Measurements from ENCODE around the gene ACSS1.

The ACSS1 gene

DNA sequence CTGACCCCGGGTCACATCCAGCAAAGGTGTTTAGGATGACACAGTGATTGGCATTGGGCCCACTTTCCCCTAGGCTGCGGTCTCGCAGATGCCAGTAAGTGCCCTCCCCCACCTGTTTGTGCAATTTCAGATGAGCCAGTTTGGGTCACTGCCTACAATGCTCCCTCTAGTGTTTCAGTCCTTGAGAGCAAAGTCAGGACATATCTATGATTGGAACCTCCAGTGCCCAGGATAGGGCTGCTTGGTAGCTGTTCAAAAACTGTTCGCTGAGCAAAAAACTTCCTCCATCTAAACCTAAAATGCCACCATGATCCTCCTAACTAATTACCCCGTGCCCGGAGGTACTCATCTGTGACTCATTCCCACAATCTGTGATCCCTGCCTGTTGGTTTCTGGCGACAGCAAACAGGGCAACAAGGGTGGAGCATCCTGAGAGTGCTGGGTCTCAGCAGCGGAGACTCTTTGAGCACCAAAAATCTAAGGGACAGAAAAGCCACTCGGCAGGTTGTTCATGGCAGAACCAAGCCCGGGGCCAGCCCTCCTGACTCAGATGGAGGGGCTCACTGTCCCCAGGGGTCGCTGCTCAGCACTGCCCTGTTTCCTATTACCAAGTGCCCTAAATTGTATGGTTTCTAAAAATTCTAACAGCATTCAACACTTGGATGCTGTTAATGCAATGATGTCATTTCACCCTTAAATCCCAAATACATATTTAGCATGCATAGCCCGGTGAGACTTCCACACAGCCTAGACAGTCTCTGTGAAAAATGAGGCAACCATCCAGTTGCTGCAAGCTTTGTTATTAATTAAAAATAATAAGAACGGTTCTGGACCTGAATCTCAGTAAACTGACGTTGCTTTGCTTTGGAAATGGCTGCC, 19.0 kb upstream of the ACSS1 start:
- Histone ChIP-seq H3K4me3 (ENCODE audit: low read depth, low read length) (no peak overlapping the region), H3K27me3 (replicated peaks) (peaks cover 67% of the 10 kb centered on the region), H3K36me3 (replicated peaks) (no peaks in the 10 kb centered on the region), H3K27ac (no peak overlapping the region)
- no peak for DNase-seq
- TF ChIP-seq, protein P1, sequence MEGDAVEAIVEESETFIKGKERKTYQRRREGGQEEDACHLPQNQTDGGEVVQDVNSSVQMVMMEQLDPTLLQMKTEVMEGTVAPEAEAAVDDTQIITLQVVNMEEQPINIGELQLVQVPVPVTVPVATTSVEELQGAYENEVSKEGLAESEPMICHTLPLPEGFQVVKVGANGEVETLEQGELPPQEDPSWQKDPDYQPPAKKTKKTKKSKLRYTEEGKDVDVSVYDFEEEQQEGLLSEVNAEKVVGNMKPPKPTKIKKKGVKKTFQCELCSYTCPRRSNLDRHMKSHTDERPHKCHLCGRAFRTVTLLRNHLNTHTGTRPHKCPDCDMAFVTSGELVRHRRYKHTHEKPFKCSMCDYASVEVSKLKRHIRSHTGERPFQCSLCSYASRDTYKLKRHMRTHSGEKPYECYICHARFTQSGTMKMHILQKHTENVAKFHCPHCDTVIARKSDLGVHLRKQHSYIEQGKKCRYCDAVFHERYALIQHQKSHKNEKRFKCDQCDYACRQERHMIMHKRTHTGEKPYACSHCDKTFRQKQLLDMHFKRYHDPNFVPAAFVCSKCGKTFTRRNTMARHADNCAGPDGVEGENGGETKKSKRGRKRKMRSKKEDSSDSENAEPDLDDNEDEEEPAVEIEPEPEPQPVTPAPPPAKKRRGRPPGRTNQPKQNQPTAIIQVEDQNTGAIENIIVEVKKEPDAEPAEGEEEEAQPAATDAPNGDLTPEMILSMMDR (IDR thresholded peaks at IDR 0.05; ENCODE audit: low read depth, low read length, missing control alignments), result peak; percentile 50
- in situ Hi-C loops (cut with HindIII; ENCODE audit: low pct_ligation_motif_present, low sequenced_read_pairs), result no loop called here

DNA sequence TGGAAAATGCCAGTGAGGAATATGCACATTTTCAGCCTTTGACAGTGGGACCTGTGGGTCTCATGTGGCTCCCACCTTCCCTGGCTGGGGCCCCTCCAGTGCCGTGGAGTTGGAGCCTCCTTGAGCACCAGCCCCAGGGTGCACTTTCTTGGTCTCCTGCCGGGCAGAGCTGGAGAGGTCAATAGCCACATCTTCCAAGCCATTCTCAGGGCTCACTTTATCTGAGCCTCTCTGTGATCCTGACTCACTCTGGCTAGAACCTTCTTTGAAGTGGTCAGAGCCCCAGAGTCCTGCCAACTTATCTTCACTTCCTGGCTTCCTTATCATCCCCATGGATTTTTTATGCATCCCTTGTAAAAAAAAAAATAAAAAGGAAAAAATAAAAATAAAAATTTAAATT, 18.3 kb upstream of the ACSS1 start:
- in situ Hi-C loops (cut with HindIII; ENCODE audit: low pct_ligation_motif_present, low sequenced_read_pairs), result no loop called here
- TF ChIP-seq, protein P1 (IDR thresholded peaks at IDR 0.05; ENCODE audit: low read depth, low read length, missing control alignments), result no peak

GRCh38 chr20:25073544-25073943, 15.6 kb upstream of the ACSS1 start:
- in situ Hi-C loops (cut with HindIII; ENCODE audit: low pct_ligation_motif_present, low sequenced_read_pairs), result no loop called here
- H3K27me3 ChIP-seq (replicated peaks), result peaks cover 53% of the 10 kb centered on the region
- no peak overlapping the region for H3K27ac ChIP-seq
- TF ChIP-seq, protein P1 (IDR thresholded peaks at IDR 0.05; ENCODE audit: low read depth, low read length, missing control alignments), result no peak
- H3K36me3 ChIP-seq (replicated peaks), result no peaks in the 10 kb centered on the region
- no peak overlapping the region for H3K4me3 ChIP-seq (ENCODE audit: low read depth, low read length)
- no peak for DNase-seq

More for the DNA sequence above, 18.3 kb upstream of the ACSS1 start:
- no peak for DNase-seq
- Histone ChIP-seq H3K27me3 (replicated peaks) (peaks cover 67% of the 10 kb centered on the region), H3K27ac (no peak overlapping the region), H3K36me3 (replicated peaks) (no peaks in the 10 kb centered on the region), H3K4me3 (ENCODE audit: low read depth, low read length) (no peak overlapping the region)

GRCh38 chr20:25072226-25072811, 14.4 kb upstream of the ACSS1 start:
- peaks cover 43% of the 10 kb centered on the region for H3K27me3 ChIP-seq (replicated peaks)
- TF ChIP-seq, protein P1 (IDR thresholded peaks at IDR 0.05; ENCODE audit: low read depth, low read length, missing control alignments), result no peak
- no peak overlapping the region for H3K27ac ChIP-seq
- peak; percentile 28 for DNase-seq
- no peaks in the 10 kb centered on the region for H3K36me3 ChIP-seq (replicated peaks)
- in situ Hi-C loops (cut with HindIII; ENCODE audit: low pct_ligation_motif_present, low sequenced_read_pairs), result no loop called here
- H3K4me3 ChIP-seq (ENCODE audit: low read depth, low read length), result no peak overlapping the region

DNA sequence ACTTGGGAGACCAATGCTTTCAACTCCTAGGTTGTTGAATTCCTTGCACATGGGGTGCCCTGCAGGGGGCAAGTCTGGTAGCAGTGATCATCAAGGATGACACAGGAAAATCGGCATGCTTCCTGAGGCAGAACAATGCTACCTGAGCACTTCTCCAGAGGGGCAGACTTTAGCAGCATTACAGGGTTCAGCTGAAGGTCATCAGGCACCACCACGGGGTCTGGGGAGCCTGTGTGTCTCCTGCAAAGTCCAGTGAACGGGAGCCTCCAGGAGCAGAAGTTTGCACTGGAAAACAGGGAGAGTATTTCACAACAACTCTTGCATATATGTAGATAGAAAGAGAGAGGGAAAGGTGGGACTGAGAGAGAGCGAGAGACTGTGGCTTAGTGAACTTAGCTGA, 13.8 kb upstream of the ACSS1 start:
- peaks cover 39% of the 10 kb centered on the region for H3K27me3 ChIP-seq (replicated peaks)
- TF ChIP-seq, protein P1 (IDR thresholded peaks at IDR 0.05; ENCODE audit: low read depth, low read length, missing control alignments), result no peak
- H3K36me3 ChIP-seq (replicated peaks), result no peaks in the 10 kb centered on the region
- no peak overlapping the region for H3K27ac ChIP-seq
- H3K4me3 ChIP-seq (ENCODE audit: low read depth, low read length), result no peak overlapping the region
- in situ Hi-C loops (cut with HindIII; ENCODE audit: low pct_ligation_motif_present, low sequenced_read_pairs), result no loop called here
- no peak for DNase-seq
